Measurements from ENCODE around the gene KPNA5.
"Not testable (repeated sequence)": the region's sequence is repeated elsewhere in the genome, so short reads cannot be mapped to it uniquely, and the experiment has no call there.

GRCh38 chr6:116692873-116693272, 11.9 kb downstream of the KPNA5 start:
- TF ChIP-seq EP300, POLR2A, POLR2AphosphoS5, CTCF (IDR thresholded peaks at IDR 0.05): not testable (repeated sequence)
